Measurements from ENCODE around the gene FBXL7.

FBXL7 gene

DNA sequence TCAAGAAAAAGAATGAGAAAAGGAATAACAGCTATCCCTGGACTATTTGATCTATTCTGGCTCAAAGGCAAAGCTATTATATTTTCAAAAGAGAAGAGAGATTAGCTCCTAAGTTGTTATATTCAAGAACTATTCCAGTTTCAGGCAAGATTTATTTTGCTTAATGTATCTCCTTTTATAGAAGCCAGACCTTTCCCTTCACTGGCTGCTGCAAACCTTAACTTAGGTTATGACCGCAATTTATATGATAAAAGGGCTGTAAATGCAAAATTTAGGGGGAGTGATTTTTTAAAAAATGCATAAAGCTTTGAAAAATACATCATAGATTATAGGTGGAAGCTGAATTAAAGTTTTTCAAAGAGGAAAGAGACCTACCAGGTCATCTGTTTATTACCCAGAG lies 97.8 kb downstream of the FBXL7 start:
- H3K4me3 Mint-ChIP-seq = no peak overlapping the region
- no peaks in the 10 kb centered on the region for H3K36me3 Mint-ChIP-seq
- H3K4me1 Mint-ChIP-seq = no peaks in the 10 kb centered on the region
- ATAC-seq = no peak
- H3K27ac Mint-ChIP-seq = no peak overlapping the region
- DNase-seq (ENCODE audit: low spot score in 2 of 2) = no peak
- peaks cover 9% of the 10 kb centered on the region for H3K9me3 Mint-ChIP-seq

DNA sequence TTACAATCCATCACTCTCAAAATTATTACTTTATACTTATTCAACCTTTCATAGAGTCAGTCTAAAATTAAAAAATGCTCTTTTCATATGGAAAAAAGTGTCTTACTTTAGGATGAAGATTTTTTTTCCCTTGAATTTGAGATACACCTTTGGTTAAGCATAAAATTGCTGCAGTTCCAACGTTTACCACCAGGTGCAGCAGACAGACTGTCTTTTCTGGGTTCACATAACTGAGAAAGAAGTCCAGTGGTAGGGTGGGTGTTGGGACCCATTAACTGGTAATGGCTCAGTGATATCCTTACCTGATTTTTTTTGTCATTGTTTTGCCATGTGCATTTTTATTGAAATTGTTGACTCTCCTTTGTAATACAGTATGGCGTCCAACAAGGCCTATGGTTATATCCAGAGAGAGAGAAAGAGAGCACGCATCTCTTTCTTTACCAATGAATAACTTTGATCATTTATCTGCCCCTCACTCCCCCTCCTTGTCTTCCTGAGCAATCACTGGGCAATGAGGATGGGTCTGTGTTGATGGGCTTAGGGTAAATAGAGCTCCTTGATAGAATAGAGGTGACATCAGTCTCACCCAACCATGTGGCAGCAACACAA lies 98.4 kb downstream of the FBXL7 start:
- H3K36me3 Mint-ChIP-seq = no peaks in the 10 kb centered on the region
- H3K27ac Mint-ChIP-seq = no peak overlapping the region
- no peaks in the 10 kb centered on the region for H3K4me1 Mint-ChIP-seq
- DNase-seq (ENCODE audit: low spot score in 2 of 2) (no peak), ATAC-seq (no peak)
- H3K4me3 Mint-ChIP-seq = no peak overlapping the region
- peaks cover 11% of the 10 kb centered on the region for H3K9me3 Mint-ChIP-seq

DNA sequence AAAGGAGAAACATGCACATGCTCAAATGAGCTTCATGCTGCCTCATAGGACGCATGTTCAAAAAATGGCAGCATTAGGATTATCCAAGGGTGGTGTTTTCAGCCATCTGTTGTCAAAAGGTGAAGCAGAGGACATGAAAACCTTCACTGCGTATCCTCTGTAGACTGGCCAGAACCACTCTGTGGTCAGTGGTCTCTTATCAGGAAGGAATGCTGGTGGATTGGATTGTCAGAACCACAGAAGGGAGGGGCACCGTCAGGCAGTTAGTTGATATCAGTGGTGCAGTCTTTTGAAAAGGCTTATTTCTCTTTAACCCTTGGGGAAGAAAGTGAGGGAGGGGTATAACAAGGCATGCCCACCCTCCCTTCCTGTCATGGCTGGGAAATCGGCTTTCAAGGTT lies 100.1 kb downstream of the FBXL7 start:
- Mint-ChIP-seq H3K36me3 (no peaks in the 10 kb centered on the region), H3K9me3 (peaks cover 10% of the 10 kb centered on the region), H3K4me1 (no peaks in the 10 kb centered on the region), H3K4me3 (no peak overlapping the region), H3K27ac (no peak overlapping the region)
- DNase-seq (ENCODE audit: low spot score in 2 of 2) (no peak), ATAC-seq (no peak)

DNA sequence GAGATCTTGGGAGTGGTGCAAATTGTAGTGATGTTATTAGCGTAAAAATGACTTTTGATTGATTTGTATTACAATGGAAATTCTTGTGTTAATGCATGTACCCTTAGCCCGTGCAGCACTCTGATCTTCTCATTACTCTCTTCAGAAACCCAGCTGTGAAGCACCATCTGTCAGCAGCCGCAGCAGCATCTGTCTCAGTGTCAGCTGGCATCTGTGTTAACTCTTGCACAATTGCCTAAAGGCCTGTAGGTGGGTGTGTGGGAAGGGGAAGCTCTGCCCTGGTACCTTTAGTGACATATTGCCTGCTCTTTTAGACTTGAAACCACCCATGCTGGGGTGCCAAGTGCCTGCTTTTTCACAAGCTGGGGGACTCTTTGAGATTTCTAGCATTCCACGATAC lies 101.3 kb downstream of the FBXL7 start:
- no peak for DNase-seq (ENCODE audit: low spot score in 2 of 2)
- Mint-ChIP-seq H3K9me3 (peaks cover 8% of the 10 kb centered on the region), H3K27ac (no peak overlapping the region), H3K36me3 (no peaks in the 10 kb centered on the region), H3K4me1 (no peaks in the 10 kb centered on the region), H3K4me3 (no peak overlapping the region)
- ATAC-seq = no peak

DNA sequence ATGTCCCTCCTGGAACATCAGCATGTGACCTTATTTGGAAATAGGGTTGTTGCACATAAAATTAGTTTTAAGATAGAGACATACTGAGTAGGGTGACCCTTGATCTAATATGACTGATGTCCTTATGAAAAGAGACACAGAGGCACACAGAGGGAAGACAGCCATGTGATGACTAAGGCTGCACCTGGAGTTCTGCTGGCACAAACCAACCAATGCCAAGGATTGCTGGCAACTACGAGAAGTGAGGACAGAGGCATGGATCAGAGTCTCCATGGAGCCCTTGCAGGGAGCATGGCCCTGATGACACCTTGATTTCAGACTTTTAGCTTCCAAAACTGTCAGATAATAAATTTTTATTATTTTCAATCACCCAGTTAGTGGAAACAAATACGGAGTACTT lies 101.9 kb downstream of the FBXL7 start:
- Mint-ChIP-seq H3K4me3 (no peak overlapping the region), H3K9me3 (peaks cover 8% of the 10 kb centered on the region), H3K27ac (no peak overlapping the region), H3K4me1 (no peaks in the 10 kb centered on the region), H3K36me3 (no peaks in the 10 kb centered on the region)
- ATAC-seq (no peak), DNase-seq (ENCODE audit: low spot score in 2 of 2) (no peak)

DNA sequence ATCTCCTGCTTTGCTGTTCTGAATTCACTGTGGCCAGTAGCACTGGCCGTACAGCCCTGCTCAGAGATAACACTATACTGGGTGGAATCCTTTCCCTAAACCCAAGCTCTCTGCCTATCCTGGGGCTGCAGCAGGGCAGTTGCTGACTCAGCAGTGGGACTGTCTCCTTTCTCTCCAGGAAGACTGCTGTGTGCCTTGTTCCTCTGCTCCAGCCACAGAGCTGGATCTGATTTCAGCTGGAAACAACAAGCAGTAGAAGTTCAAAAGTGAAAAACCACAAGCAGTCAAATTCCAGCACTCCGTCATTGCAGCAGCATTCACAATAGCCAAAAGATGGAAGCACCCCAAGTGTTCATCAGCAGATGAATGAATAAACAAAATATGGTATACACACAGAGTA lies 105.0 kb downstream of the FBXL7 start:
- H3K4me3 Mint-ChIP-seq = no peak overlapping the region
- H3K9me3 Mint-ChIP-seq = peaks cover 7% of the 10 kb centered on the region
- no peak overlapping the region for H3K27ac Mint-ChIP-seq
- no peaks in the 10 kb centered on the region for H3K4me1 Mint-ChIP-seq
- no peaks in the 10 kb centered on the region for H3K36me3 Mint-ChIP-seq
- no peak for ATAC-seq
- DNase-seq (ENCODE audit: low spot score in 2 of 2) = no peak

DNA sequence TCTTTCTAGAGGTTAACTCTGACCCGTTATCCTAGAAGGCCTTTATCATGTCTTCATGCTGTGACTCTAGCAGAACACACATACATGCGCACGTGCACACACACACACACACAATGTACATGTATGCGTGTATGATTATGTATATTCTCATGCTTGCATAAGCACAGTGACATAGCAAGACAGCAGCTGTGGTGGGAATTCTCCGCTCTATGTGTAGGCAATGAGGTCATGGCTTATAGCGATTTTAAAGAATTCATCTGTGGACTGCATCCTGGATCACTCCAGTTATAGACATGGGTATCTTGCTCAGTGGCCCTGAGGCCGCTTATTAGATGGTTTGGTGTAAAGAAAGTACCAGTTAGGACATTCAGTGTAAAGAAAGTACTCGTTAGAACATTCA lies 106.2 kb downstream of the FBXL7 start:
- Mint-ChIP-seq H3K4me1 (no peaks in the 10 kb centered on the region), H3K9me3 (peaks cover 5% of the 10 kb centered on the region), H3K36me3 (no peaks in the 10 kb centered on the region), H3K27ac (no peak overlapping the region), H3K4me3 (no peak overlapping the region)
- no peak for DNase-seq (ENCODE audit: low spot score in 2 of 2)
- ATAC-seq = no peak

DNA sequence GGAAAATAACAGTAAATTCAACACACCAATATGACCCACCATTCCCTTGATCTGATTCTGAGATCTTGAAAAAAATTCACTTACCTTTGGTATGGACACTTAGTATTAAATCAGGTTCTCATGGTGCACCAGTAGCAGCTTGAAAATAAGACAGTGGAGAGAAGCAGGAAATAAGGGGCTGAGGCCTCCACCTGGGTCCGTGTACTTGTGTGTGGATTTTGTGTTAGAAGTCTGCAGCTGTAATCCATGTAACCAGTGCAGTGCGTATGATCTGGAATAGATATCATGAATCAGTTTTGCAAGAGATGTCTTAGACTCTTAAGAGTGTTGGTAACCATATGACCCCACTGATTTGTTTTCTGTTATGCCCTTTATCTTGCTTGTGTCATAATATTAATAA lies 107.1 kb downstream of the FBXL7 start:
- Mint-ChIP-seq H3K27ac (no peak overlapping the region), H3K36me3 (no peaks in the 10 kb centered on the region), H3K9me3 (peaks cover 5% of the 10 kb centered on the region), H3K4me1 (no peaks in the 10 kb centered on the region), H3K4me3 (no peak overlapping the region)
- no peak for DNase-seq (ENCODE audit: low spot score in 2 of 2)
- ATAC-seq = no peak

DNA sequence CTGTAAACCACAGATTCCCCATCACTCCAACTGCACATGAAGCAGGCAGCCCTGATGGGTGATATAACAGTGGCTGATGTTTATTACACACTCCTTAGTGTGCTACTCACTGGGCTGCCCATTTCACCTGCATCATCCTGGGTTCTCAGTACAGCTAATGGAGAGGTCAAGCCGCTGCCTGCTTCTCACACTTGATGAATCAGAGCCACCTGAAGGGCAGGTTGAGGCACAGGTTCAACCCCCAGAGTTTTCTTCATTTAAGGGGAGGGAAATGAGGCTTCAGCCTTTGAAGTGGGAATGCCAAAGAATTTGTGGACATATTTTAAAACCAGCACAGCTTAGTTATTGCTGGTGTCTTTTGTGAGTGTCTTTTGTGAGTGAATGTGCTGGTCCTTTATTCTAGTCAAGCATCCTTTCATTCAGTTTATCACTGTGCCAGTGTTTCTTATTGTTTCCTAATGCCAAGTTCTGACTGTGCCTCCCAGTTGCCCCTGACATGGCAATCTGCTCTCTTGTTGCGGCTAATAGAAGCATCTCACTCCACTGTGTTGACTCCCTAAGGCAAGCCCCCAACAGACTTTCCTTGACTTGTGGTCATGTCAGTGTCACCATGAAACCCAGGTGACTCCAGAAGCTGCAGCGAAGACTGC lies 109.2 kb downstream of the FBXL7 start:
- no peak for ATAC-seq
- no peaks in the 10 kb centered on the region for H3K36me3 Mint-ChIP-seq
- peaks cover 3% of the 10 kb centered on the region for H3K9me3 Mint-ChIP-seq
- H3K4me3 Mint-ChIP-seq = no peak overlapping the region
- H3K27ac Mint-ChIP-seq = no peak overlapping the region
- no peaks in the 10 kb centered on the region for H3K4me1 Mint-ChIP-seq
- DNase-seq (ENCODE audit: low spot score in 2 of 2) = no peak

DNA sequence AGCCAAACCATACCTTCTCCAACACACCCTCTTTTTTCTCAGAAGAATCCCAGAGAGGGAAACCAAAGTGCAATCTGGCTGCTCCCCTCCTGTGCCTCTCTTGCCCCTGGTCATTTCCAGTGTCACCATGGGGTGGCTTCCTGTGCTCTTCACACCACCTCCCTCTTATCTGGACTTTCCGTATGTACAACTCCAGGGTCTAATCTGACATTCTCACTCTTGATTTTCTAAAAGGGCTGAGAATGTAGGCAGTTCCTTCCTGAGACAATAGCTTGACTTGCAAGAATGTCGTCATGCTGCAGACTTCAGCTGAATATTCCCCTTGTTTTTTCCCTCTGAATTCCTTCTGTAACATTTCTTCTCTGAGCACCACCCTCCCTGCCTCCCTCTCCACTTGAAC lies 110.2 kb downstream of the FBXL7 start:
- Mint-ChIP-seq H3K4me1 (no peaks in the 10 kb centered on the region), H3K36me3 (no peaks in the 10 kb centered on the region), H3K4me3 (no peak overlapping the region), H3K27ac (no peak overlapping the region), H3K9me3 (peaks cover 3% of the 10 kb centered on the region)
- no peak for DNase-seq (ENCODE audit: low spot score in 2 of 2)
- no peak for ATAC-seq

DNA sequence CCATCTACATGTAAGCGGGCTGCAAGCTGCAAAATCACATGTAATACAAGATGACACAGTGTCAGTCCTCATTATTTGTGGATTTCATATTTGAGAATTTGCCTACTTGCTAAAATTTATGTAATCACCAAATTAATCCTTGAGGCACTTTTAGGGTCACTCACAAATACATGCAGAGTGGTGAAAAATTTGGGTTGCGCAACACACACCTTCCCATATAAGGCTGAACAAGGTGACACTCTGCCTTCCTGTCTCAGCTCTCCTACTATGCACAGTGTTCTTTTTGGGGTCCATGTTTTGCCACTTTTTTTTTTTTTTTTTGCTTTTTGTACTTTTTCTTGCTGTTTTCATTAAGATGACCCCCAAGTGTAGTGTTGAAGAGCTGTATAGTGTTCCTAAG lies 111.0 kb downstream of the FBXL7 start:
- no peak for ATAC-seq
- peaks cover 3% of the 10 kb centered on the region for H3K9me3 Mint-ChIP-seq
- no peak overlapping the region for H3K27ac Mint-ChIP-seq
- no peak overlapping the region for H3K4me3 Mint-ChIP-seq
- H3K36me3 Mint-ChIP-seq = no peaks in the 10 kb centered on the region
- DNase-seq (ENCODE audit: low spot score in 2 of 2) = no peak
- H3K4me1 Mint-ChIP-seq = no peaks in the 10 kb centered on the region

DNA sequence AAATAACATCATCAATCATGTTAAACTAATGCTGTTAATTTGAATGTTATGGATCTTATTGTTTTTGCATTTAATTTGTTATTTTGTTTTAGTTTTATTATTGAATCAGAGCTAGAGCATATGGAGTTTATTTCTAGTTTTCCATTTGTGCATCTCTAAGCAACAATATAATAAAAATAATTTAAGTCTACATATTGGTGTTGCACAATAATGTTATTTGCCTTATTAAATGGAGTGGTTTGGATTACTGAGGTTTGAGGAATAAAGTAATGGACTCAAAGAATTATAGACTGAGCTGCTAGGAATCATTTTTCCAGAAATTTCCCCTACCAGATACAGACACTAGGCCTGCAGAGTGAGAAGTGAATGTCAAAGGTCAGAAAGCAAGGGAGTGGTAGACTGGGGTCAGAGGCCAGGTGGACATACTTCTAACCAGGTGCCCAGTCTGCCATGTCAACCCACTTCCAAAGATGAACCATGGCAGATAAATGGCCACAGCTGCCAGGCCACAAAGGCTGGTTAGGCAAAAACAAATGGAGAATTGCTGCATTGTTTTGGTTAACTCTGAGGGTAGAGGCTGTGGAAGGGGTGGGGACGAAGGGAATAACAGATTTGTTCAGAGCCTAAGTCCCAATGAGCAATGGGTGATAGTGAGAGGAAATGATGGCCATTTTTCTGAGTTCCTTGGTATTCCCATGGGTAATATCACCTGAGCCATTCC lies 113.1 kb downstream of the FBXL7 start:
- H3K4me1 Mint-ChIP-seq = no peaks in the 10 kb centered on the region
- no peak overlapping the region for H3K4me3 Mint-ChIP-seq
- H3K27ac Mint-ChIP-seq = no peak overlapping the region
- ATAC-seq (no peak), DNase-seq (ENCODE audit: low spot score in 2 of 2) (no peak)
- peaks cover 6% of the 10 kb centered on the region for H3K9me3 Mint-ChIP-seq
- H3K36me3 Mint-ChIP-seq = no peaks in the 10 kb centered on the region

DNA sequence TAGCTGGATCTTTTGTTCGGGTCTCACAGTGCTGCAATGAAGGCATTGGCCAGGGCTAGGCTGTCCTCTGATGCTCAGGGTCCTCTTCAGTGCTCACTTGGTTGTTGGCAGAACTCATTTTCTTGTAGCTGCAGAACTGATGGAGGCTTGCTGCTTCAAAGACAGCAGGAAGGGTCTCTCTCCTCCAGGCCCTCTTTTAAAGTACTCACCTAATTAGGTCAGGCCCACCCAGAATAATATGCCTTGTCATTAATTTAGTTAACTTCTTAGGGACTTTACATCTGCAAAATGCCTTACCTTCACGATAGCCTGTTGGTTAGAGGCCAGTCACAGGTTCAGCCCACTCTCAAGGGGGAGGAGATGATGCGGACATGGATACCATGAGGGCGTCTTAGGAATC lies 114.7 kb downstream of the FBXL7 start:
- Mint-ChIP-seq H3K4me1 (no peaks in the 10 kb centered on the region), H3K36me3 (no peaks in the 10 kb centered on the region), H3K4me3 (no peak overlapping the region), H3K27ac (no peak overlapping the region), H3K9me3 (peaks cover 6% of the 10 kb centered on the region)
- no peak for DNase-seq (ENCODE audit: low spot score in 2 of 2)
- no peak for ATAC-seq

DNA sequence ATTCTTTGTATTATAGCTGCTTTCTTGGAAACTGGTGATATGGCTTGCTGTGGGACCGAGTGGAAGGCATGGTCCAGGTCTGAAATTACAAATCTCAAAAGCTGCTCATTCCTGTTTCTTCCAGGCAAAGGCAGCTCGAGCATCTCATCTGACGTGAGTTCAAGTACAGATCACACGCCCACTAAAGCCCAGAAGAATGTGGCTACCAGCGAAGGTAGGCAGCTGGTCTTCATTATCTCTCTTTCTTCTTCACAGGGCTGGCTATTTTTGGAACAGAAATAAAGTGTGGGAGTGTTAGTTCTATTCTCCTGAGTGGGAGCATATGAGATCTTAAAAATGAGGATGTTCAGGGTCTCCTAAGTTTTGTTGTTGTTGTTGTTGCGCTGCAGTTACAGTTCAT lies 115.9 kb downstream of the FBXL7 start:
- Mint-ChIP-seq H3K4me1 (no peaks in the 10 kb centered on the region), H3K4me3 (no peak overlapping the region), H3K27ac (no peak overlapping the region), H3K36me3 (no peaks in the 10 kb centered on the region), H3K9me3 (peaks cover 6% of the 10 kb centered on the region)
- DNase-seq (ENCODE audit: low spot score in 2 of 2) (no peak), ATAC-seq (no peak)

DNA sequence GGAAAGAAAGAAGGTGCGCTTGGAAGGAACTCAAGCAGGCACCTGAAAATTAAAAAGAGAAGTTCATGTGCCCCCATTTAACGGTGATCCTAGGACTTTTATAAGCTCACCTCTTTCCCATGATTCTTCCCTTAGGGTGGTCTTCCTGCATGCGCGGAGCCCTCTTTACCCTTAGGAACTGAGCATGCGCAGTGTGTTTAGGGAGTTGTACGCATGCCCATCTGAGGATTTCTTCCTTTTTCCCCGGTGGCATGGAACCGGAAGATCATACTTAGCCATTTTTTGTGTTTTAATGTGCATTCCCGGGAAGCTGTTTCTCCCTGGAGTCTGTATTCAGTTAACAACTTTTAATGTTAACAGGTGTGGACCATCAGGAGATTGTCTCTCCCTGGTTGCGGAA lies 119.0 kb downstream of the FBXL7 start:
- no peak overlapping the region for H3K4me3 Mint-ChIP-seq
- no peak for DNase-seq (ENCODE audit: low spot score in 2 of 2)

DNA sequence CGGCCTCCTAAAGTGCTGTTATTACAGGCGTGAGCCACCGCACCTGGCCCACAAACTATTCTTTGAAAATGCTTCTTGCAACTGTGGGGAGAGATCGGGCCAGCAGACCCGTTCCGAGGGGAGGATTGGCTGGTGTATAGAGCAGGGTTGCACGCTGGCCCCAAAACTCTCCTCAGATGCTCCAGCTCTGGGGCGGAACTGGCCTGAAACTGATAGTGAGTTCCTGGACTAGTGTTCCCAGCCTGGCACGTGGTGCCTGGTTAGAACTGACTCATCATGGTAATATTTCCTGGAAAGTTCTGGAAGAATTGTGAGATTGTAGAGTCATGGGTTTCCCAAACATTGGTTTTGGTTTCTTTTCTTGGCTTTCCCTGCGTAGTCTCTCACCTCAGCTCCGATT lies 120.5 kb downstream of the FBXL7 start:
- no peaks in the 10 kb centered on the region for H3K4me1 Mint-ChIP-seq
- DNase-seq (ENCODE audit: low spot score in 2 of 2) = no peak
- H3K36me3 Mint-ChIP-seq = no peaks in the 10 kb centered on the region
- H3K9me3 Mint-ChIP-seq = peaks cover 8% of the 10 kb centered on the region
- ATAC-seq = no peak
- no peak overlapping the region for H3K4me3 Mint-ChIP-seq
- no peak overlapping the region for H3K27ac Mint-ChIP-seq

More for the DNA sequence above, 119.0 kb downstream of the FBXL7 start:
- peaks cover 6% of the 10 kb centered on the region for H3K9me3 Mint-ChIP-seq
- no peak for ATAC-seq
- no peak overlapping the region for H3K27ac Mint-ChIP-seq
- H3K36me3 Mint-ChIP-seq = no peaks in the 10 kb centered on the region
- no peaks in the 10 kb centered on the region for H3K4me1 Mint-ChIP-seq

Data from stimulated activated effector memory CD8-positive, alpha-beta T cell treated with anti-CD3 and anti-CD28 coated beads, Interleukin-12 subunit alpha, Interleukin-12 subunit beta, amount 100 ng/mL, for 72 hours (primary cell).